ENCODE measurements around the gene CENATAC. TPM values are rescaled to one million over a fixed set of nuclear protein-coding genes. Genes with fewer than 3 reads are reported as not detected.

CENATAC gene
- total RNA-seq, 1 experiment from 2014 or later: 55.2 TPM

DNA sequence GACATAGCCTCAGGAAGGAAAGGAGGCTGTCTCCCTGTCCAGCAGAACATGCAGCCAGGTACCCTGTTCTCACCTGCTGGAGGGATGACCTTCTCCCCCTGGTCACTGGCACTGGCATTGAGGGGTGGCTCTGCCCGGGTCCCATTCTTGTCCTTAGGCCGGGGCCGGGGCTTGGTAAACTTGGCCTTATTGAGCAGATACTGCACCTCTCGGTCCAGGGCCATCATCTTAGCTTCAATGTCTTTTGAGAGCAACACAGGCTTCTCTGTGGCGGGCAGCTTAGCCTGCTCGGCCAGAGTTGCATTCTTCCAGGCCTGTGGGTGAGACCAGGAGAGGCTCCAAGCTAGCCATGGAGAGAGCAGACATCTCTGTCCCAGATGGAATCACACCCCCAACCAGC, 48.6 kb downstream of the CENATAC start:
- no peak overlapping the region for H3K27ac ChIP-seq (ENCODE audit: insufficient read length, low read depth, low read length)
- H3K79me1 ChIP-seq (ENCODE audit: insufficient read depth, low read depth, low read length, poor library complexity, severe bottlenecking): no peaks in the 10 kb centered on the region
- no peak overlapping the region for H2AK5ac ChIP-seq (ENCODE audit: insufficient read length, low read length)
- no peak overlapping the region for H3K23ac ChIP-seq (ENCODE audit: insufficient read length, low read depth, low read length)
- H2BK20ac ChIP-seq (ENCODE audit: low read depth, low read length, poor library complexity, severe bottlenecking): no peak overlapping the region
- no peak overlapping the region for H2BK15ac ChIP-seq (ENCODE audit: low read depth, low read length)
- H3K79me2 ChIP-seq (ENCODE audit: insufficient read depth, low read length): no peaks in the 10 kb centered on the region
- H3K27me3 ChIP-seq (ENCODE audit: insufficient read depth, low read length): no peaks in the 10 kb centered on the region
- H3K4me1 Mint-ChIP-seq: peaks cover 2 to 13% of the 10 kb centered on the region in 2 experiments; a peak in 3 of 4 replicates
- no peaks in the 10 kb centered on the region for H3K23me2 ChIP-seq (ENCODE audit: insufficient read length, low read depth, low read length, poor library complexity, severe bottlenecking)
- TF ChIP-seq, protein P1, sequence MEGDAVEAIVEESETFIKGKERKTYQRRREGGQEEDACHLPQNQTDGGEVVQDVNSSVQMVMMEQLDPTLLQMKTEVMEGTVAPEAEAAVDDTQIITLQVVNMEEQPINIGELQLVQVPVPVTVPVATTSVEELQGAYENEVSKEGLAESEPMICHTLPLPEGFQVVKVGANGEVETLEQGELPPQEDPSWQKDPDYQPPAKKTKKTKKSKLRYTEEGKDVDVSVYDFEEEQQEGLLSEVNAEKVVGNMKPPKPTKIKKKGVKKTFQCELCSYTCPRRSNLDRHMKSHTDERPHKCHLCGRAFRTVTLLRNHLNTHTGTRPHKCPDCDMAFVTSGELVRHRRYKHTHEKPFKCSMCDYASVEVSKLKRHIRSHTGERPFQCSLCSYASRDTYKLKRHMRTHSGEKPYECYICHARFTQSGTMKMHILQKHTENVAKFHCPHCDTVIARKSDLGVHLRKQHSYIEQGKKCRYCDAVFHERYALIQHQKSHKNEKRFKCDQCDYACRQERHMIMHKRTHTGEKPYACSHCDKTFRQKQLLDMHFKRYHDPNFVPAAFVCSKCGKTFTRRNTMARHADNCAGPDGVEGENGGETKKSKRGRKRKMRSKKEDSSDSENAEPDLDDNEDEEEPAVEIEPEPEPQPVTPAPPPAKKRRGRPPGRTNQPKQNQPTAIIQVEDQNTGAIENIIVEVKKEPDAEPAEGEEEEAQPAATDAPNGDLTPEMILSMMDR (conservative IDR thresholded peaks at IDR 0.05): no peak
- no peak overlapping the region for H3K18ac ChIP-seq (ENCODE audit: insufficient read length, low read depth, low read length)
- no peaks in the 10 kb centered on the region for H3K9me3 Mint-ChIP-seq
- no peak overlapping the region; a peak in 1 of 7 replicates for H3K27ac Mint-ChIP-seq
- H3K4me1 ChIP-seq (ENCODE audit: insufficient read depth, low read length): no peaks in the 10 kb centered on the region
- no peak overlapping the region for H3K9ac ChIP-seq (ENCODE audit: extremely low read depth, insufficient read length, low read length)
- H4K20me1 ChIP-seq (ENCODE audit: control insufficient read depth, insufficient read depth, insufficient read length): no peaks in the 10 kb centered on the region
- WGBS (ENCODE audit: extremely low coverage, insufficient read length, low lambda C conversion rate): no CpG with 5 or more reads among the region's 6 CpGs
- H3K56ac ChIP-seq (ENCODE audit: insufficient read length, low read depth, low read length): no peak overlapping the region
- no peak overlapping the region for H3K14ac ChIP-seq (ENCODE audit: insufficient read depth, low read length)
- no peak overlapping the region for H2BK5ac ChIP-seq (ENCODE audit: insufficient read length, low read length)
- no peak overlapping the region for H2BK12ac ChIP-seq (ENCODE audit: insufficient read length, low read depth, low read length)
- no peak overlapping the region for H4K5ac ChIP-seq (ENCODE audit: insufficient read length, low read depth, low read length)
- H3K36me3 Mint-ChIP-seq (ENCODE audit: insufficient read depth in 1 of 3, low read depth in 3 of 3): peaks cover 53 to 72% (median 62%) of the 10 kb centered on the region in 3 experiments
- no peak overlapping the region for H3K4ac ChIP-seq (ENCODE audit: low read depth, low read length)
- H3T11ph ChIP-seq (ENCODE audit: low read length): no peak overlapping the region
- no peaks in the 10 kb centered on the region for H3K27me3 Mint-ChIP-seq (ENCODE audit: low read depth)
- no peak overlapping the region for H2BK120ac ChIP-seq (ENCODE audit: low read depth, low read length, poor library complexity, severe bottlenecking)
- H4K91ac ChIP-seq (ENCODE audit: insufficient read length, low read depth, low read length): no peak overlapping the region
- no peak overlapping the region for H4K8ac ChIP-seq (replicated peaks; ENCODE audit: insufficient read length, low read depth, low read length)
- no peak overlapping the region for H2AFZ ChIP-seq (ENCODE audit: low read length)
- H3K4me2 ChIP-seq (ENCODE audit: insufficient read depth, insufficient read length, low read length): no peak overlapping the region
- H3K4me3 Mint-ChIP-seq: no peak overlapping the region
- DNase-seq: no peak
- H3K9me3 ChIP-seq (ENCODE audit: control insufficient read depth, low read depth, low read length): no peaks in the 10 kb centered on the region
